ENCODE measurements around the gene ADAMTS17.

The ADAMTS17 gene

GRCh38 chr15:100338971-100339444, 2.8 kb downstream of the ADAMTS17 start:
- peak; percentile 48 to 62 (median 55) for DNase-seq

- DNase-seq: no peak
These were observed 3.5 kb downstream of the ADAMTS17 start for GRCh38 chr15:100338247-100338646.

GRCh38 chr15:100337096-100338044, 4.4 kb downstream of the ADAMTS17 start:
- DNase-seq: no peak

GRCh38 chr15:100336061-100336460, 5.7 kb downstream of the ADAMTS17 start:
- DNase-seq: no peak

GRCh38 chr15:100335335-100335999, 6.3 kb downstream of the ADAMTS17 start:
- no peak for DNase-seq

- DNase-seq: no peak
These were observed 6.9 kb downstream of the ADAMTS17 start for GRCh38 chr15:100334905-100335304.

GRCh38 chr15:100334456-100334855, 7.3 kb downstream of the ADAMTS17 start:
- no peak for DNase-seq

- DNase-seq: no peak
These were observed 7.8 kb downstream of the ADAMTS17 start for GRCh38 chr15:100334015-100334414.

- no peak for DNase-seq
These were observed 8.5 kb downstream of the ADAMTS17 start for GRCh38 chr15:100333236-100333635.

- no peak for DNase-seq
These were observed 9.1 kb downstream of the ADAMTS17 start for GRCh38 chr15:100332721-100333120.

GRCh38 chr15:100332231-100332630, 9.5 kb downstream of the ADAMTS17 start:
- DNase-seq: no peak

- no peak for DNase-seq
These were observed 11.1 kb downstream of the ADAMTS17 start for GRCh38 chr15:100330629-100331215.

GRCh38 chr15:100330221-100330620, 11.6 kb downstream of the ADAMTS17 start:
- no peak for DNase-seq

- DNase-seq: no peak
These were observed 13.0 kb downstream of the ADAMTS17 start for GRCh38 chr15:100328796-100329195.

GRCh38 chr15:100318880-100319279, 22.9 kb downstream of the ADAMTS17 start:
- DNase-seq: no peak

- no peak for DNase-seq
These were observed 26.9 kb downstream of the ADAMTS17 start for GRCh38 chr15:100314809-100315400.

GRCh38 chr15:100311833-100312476, 29.8 kb downstream of the ADAMTS17 start:
- DNase-seq: no peak

GRCh38 chr15:100311154-100311625, 30.6 kb downstream of the ADAMTS17 start:
- no peak for DNase-seq

GRCh38 chr15:100310513-100311153, 31.1 kb downstream of the ADAMTS17 start:
- DNase-seq: no peak

- no peak for DNase-seq
These were observed 31.8 kb downstream of the ADAMTS17 start for GRCh38 chr15:100310041-100310405.

GRCh38 chr15:100309109-100310040, 32.4 kb downstream of the ADAMTS17 start:
- DNase-seq: no peak

Measured in suppressor macrophage treated with lipopolysaccharide for 1 hour (primary cell).